T-helper 2 cell (primary cell): ENCODE measurements around the gene EHD1.

Source experiments
- DNase-seq, 5 experiments: peaks; one replicate each; pipeline versions ENCODE4 v3.0.0 to v3.0.0-alpha.2; 2012 to 2022

Gene EHD1

GRCh38 chr11:64871492-64871891, 6.9 kb downstream of the EHD1 start:
- peak in 1 of 5 experiments; percentile 65 for DNase-seq

DNA sequence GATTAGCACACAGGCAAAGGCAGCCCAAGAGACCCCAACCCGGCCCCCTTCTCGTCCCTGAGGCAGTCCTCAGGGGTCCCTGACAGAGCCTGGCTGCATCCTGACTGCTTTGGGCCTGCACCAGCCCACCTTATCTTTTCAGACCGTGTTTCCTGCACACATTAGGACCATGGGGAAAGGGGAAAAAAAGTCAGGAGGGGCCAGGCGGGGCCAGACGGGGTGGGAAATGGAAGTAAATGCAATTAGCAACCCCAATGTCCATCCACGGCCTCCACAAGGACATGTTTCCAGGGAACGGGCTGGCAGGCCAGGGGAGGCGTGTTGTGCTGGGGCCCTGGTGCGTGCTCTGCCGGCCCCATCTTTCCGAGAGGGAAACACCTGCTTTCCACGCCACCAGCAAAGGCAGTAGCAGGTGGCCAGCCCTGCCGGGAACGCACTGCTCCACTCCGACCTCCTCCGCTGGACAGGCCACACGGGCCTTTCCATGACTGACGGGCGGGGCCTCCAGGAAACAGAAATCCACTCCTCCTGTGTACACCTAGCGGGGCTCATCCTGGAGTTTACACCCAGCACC, 7.4 kb downstream of the EHD1 start:
- no peak for DNase-seq

DNA sequence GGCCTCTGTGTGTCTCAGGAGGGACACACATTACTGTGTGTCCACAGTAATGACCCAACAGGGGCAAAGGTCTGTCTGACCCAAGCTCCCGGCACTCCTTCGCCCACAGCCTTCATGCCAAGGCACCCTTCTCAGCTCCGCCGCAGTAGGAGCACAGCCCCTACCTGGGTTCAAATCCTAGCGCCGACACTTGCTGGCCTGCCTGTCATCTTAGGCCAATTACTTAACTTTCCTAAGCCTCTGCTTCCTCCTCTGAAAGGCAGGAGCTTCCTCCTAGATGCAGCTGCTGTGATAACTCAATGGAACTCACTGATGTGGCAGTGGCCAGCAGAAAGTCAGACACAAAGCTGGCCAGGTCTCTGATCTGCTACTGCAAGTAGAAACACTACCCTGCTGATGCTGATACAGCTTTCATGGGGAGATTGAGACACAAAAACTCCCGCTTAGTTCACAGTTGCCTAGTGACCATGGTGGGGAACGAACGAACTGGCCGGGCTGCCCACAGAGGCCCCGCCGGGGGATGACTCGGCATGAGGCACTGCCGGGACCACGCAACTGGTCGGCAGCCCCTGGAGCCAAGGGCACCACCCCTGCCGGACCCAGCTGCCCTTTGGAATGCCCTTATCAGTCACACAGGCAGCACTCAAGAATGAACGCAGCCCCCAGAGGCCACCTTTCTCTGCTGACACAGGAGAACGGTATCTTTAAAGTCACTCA, 8.1 kb downstream of the EHD1 start:
- DNase-seq, result no peak

- peak in 1 of 5 experiments; percentile 58 for DNase-seq
Measured at GRCh38 chr11:64869571-64870175, 8.7 kb downstream of the EHD1 start.

- peak in 2 of 5 experiments; percentile 28 to 42 for DNase-seq
Measured at GRCh38 chr11:64868904-64869570, 9.4 kb downstream of the EHD1 start.

- no peak for DNase-seq
Measured at GRCh38 chr11:64867748-64868462, 10.5 kb downstream of the EHD1 start.

DNA sequence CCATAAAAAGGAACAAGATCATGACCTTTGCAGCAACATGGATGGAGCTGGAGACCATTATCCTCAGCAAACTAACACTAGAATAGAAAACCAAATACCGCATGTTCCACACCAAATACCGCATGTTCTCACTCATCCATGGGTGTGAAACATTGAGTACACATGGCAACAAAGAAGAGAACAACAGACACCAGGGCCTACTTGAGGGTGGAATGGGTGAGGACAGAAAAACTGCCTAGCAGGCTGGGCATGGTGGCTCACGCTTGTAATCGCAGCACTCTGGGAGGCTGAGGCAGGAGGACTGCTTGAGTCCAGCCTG, 12.3 kb downstream of the EHD1 start:
- DNase-seq, result no peak

DNA sequence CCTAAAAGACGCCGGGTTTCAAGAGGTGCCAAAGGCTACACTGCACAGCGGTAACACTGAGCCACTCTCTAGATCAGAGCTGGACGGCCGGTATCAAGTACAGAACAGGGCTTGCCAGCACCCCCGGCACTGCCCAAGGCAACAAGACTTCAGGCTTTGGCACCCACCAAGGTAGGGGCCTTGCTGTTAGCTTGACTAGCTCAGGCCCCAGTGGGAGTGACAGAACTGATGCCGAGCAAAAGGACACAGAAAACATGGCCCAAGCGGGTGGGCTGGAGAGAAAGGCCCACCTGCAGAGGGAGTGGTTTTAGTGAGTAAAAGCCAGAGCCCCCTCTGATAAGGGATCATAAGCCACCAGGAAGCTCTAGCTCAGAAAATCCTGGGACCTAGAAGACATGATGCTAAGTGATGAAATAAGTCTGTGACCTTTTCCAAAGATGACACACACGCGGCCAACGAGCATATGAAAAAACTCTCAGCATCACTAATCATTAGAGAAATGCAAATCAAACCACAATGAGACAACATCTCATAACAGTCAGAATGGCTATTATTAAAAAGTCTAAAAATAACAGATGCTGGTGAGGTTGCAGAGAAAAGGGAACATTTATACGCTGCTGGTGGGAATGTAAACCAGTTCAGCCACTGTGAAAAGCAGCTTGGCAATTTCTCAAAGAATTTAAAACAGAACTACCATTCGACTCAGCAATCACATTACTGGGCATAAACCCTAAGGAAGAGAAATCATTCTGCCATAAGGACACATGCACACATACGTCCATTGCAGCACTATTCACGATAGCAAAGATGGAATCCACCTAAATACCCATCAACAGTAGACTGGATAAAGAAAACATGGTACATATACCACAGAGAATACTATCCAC, 12.9 kb downstream of the EHD1 start:
- peak in 1 of 5 experiments; percentile 73 for DNase-seq

GRCh38 chr11:64864473-64865285, 13.7 kb downstream of the EHD1 start:
- peak in 2 of 5 experiments; percentile 53 to 60 for DNase-seq

GRCh38 chr11:64864135-64864472, 14.3 kb downstream of the EHD1 start:
- DNase-seq, result no peak

DNA sequence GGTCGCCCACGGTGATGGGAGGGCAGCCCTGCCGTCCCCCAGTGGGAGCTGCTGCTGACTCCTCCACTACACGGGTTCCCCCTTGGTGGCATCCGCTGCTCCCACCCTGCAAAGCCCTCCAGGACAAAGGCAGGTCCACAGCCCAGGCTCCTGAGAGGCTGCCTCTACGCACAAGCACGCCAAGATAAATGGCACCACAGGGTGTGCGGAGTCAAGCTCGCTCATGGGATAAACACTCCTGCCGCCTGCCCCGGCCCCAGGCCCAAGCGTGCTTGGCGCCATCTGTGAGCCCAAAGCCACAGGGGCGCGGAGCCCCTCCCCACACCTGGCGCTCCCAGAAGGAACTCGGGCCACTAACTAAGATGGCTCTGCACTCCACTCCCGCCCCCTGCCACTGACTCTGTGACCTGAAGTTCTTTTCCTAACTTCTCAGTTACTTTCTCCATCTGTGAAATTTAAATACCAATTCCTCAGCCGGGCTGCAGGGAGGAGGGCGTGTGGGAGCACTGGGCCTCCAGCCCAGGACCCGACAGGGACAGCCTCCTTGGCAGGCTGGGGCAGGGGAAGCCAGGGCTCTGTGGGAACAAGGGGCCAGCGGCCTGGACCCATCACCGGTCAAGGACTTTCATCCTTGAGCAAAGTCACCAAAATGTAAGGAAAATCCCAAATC, 14.9 kb downstream of the EHD1 start:
- no peak for DNase-seq

- DNase-seq, result no peak
Measured at GRCh38 chr11:64862987-64863390, 15.4 kb downstream of the EHD1 start.

DNA sequence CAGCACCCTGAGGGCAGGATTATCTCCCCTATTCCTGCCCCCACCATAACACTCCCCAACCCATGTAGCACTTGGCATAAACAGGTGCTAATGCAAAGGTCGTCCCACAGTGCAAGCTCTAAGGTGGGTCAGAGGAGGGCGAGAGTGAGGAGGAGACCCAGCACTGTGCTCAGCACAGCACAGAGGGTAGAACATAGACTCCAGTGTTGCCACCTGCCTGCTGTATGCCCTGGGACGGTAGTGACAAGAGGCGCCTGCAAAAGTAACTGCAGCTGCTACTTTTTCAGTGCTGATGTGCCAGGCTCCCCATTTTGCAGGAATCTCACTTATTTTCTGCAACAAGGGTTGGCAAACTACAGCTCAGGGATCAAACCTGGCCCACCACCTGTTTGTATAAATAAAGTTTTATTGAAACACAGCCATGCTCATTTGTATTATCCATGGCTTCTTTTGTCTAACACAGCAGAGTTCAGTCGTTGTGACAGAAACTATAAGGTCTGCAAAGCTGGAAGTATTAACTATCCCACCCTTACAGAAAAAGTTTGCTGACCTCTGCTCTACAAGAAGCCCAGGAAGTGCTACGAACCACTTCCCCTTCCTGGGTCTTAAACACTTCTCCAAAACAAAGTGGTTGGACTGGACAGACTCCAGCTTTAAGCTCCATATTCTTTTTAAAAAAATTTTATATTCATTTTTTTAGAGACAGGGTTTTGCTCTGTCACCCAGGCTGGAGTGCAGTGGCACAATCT, 17.0 kb downstream of the EHD1 start:
- peak in 1 of 5 experiments; percentile 68 for DNase-seq

GRCh38 chr11:64859542-64860414, 18.6 kb downstream of the EHD1 start:
- DNase-seq, result peak in 4 of 5 experiments; percentile 36 to 97 (median 64)

DNA sequence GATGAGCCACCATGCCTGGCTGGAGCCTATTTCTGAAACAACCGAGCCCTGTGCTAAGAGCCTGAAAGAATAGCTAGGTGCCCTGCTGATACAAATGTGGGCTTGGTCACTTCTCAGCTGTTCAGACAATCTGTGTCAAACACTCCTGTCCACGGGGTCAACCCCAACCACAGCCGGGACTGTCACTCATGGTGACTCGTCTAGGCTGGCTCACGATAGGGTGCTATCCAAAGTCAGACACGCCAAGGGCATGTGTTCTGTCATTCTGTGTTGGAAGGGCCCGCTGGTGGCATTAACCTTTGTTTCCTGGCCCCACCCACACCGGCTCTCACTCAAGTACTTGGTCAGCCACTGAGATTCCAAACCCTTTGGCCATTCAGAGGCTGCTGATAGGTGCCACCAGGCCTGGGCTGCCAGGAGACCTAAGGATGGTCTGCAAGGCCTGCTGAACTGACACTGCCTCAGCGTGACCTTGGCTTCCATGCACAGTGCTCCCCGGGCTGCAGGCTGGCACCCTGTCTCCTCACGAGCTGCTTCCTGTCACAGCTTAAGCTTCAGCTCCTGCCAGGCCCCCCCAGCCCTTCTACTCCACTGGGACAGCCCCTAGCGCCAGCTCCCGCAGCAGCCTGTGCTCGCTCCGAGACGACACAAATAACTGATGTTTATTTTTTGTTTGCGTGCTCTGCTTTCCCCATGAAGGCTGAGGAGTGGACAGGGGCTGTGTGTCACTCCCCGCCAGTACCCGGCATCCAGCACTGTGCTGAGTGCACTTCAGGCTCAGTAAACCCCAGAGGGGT, 19.8 kb downstream of the EHD1 start:
- peak in 3 of 5 experiments; percentile 59 to 91 (median 71) for DNase-seq

GRCh38 chr11:64857485-64857884, 20.9 kb downstream of the EHD1 start:
- no peak for DNase-seq

GRCh38 chr11:64856382-64857227, 21.8 kb downstream of the EHD1 start:
- peak in 1 of 5 experiments; percentile 53 for DNase-seq
